CD4-positive, alpha-beta memory T cell (primary cell): ENCODE data around the gene MFAP4. TPM values are rescaled to one million over a fixed set of nuclear protein-coding genes. Genes with fewer than 3 reads are reported as not detected.

Experiments used
- CTCF ChIA-PET: fragments of 350-600 bp; sonication (Branson Sonifier 250); formaldehyde crosslinking; loops from one replicate; lab custom pipeline; 2021; ENCODE audit warnings: inconsistent platforms; ENCODE audit not compliant: partially characterized antibody; lab: Charles Lee
- POLR2A ChIA-PET: fragments of 350-600 bp; sonication (Branson Sonifier 250); formaldehyde crosslinking; loops from one replicate; lab custom pipeline; 2021; ENCODE audit not compliant: partially characterized antibody; lab: Charles Lee
- DNase-seq, 5 donors: peaks; one replicate each; pipeline versions ENCODE4 v3.0.0 to v3.0.0-alpha.2; 2020 to 2022; ENCODE audit warnings: mixed read lengths in 1 of 5
- H3K27ac ChIP-seq: one replicate; pipeline ENCODE4 v1.7.0; 2013; ENCODE audit warnings: low read depth, low read length
- H3K27me3 ChIP-seq: 2 replicates; pipeline ENCODE4 v1.7.0; 2013; ENCODE audit warnings: mild to moderate bottlenecking, low read length, moderate library complexity; ENCODE audit not compliant: insufficient read depth
- H3K36me3 ChIP-seq: 2 replicates; pipeline ENCODE4 v1.7.0; 2013; ENCODE audit warnings: mild to moderate bottlenecking, low read length, moderate library complexity; ENCODE audit not compliant: insufficient read depth
- H3K4me1 ChIP-seq: 2 replicates; pipeline ENCODE4 v1.7.0; 2013; ENCODE audit warnings: mild to moderate bottlenecking, low read length, moderate library complexity; ENCODE audit not compliant: insufficient read depth
- H3K4me3 ChIP-seq, 2 donors: one replicate each; pipeline ENCODE4 v1.7.0; 2013; ENCODE audit warnings: low read length in 2 of 2, mild to moderate bottlenecking in 1 of 2
- H3K9me3 ChIP-seq, 2 donors: one replicate each; pipeline ENCODE4 v1.7.0; 2013; ENCODE audit warnings: low read length in 2 of 2, control low read depth in 1 of 2; ENCODE audit not compliant: control insufficient read depth in 1 of 2
- H3K27ac Mint-ChIP-seq, 7 donors: one replicate each; pipeline ENCODE4 v1.8.0; 2020 to 2021; ENCODE audit warnings: mixed read lengths in 7 of 7, mild to moderate bottlenecking in 6 of 7, inconsistent platforms in 3 of 7, moderate library complexity in 3 of 7
- H3K27me3 Mint-ChIP-seq, 2 donors: one replicate each; pipeline ENCODE4 v1.8.0; 2020 to 2021; ENCODE audit warnings: mixed read lengths in 2 of 2
- H3K36me3 Mint-ChIP-seq, 2 donors: one replicate each; pipeline ENCODE4 v1.8.0; 2020 to 2021; ENCODE audit warnings: mixed read lengths in 2 of 2, inconsistent platforms in 1 of 2, mild to moderate bottlenecking in 1 of 2
- H3K4me1 Mint-ChIP-seq, 4 donors: one replicate each; pipeline ENCODE4 v1.8.0; 2020 to 2021; ENCODE audit warnings: mixed read lengths in 4 of 4, mild to moderate bottlenecking in 1 of 4
- H3K4me3 Mint-ChIP-seq, 8 donors: one replicate each; pipeline ENCODE4 v1.8.0; 2020 to 2021; ENCODE audit warnings: mixed read lengths in 8 of 8, mild to moderate bottlenecking in 7 of 8, moderate library complexity in 6 of 8, inconsistent platforms in 3 of 8
- H3K9me3 Mint-ChIP-seq, 8 donors: one replicate each; pipeline ENCODE4 v1.8.0; 2020 to 2021; ENCODE audit warnings: mixed read lengths in 8 of 8, mild to moderate bottlenecking in 5 of 8, inconsistent platforms in 3 of 8, moderate library complexity in 1 of 8
- intact Hi-C: fragments of 100-400 bp; cut with micrococcal nuclease; formaldehyde crosslinking; loops from one replicate; pipeline ENCODE4 v1.15.1; 2023
- polyA plus RNA-seq, 2 donors: library from polyadenylated mRNA; unstranded; fragments of 300-500 nt; fragmentation: Illumina TruSeq; gene quantifications; one replicate each; pipeline ENCODE4 v1.2.3, GENCODE V29; 2021
- total RNA-seq, 2 experiments: library from RNA; stranded (reverse); gene quantifications; one replicate each; pipeline ENCODE4 v1.2.3, GENCODE V29; 2021

MFAP4 gene
- total and polyA plus RNA-seq, 4 experiments from 2014 or later, result not detected

DNA sequence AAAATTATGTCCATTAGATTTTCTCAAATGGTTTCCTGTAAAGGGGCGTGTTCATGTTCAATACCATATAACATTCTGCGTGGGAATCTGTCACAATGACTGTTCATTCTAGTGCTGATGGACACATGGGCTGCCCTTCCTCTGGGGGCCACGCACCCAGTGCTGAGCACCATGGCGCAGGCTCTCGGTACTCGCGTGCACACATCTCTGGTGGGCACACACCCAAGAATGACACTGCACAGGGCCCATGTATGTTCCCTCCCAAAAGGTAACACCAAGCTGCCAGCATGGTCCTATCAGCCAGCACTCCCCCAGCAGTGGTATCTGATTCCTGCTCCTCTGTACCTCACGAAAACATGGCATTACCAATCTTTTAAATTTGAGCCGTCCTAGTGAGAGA, 38.2 kb downstream of the MFAP4 start:
- Mint-ChIP-seq H3K36me3 (no peaks in the 10 kb centered on the region), H3K27me3 (no peaks in the 10 kb centered on the region), H3K9me3 (no peaks in the 10 kb centered on the region), H3K4me3 (no peak overlapping the region), H3K4me1 (no peaks in the 10 kb centered on the region), H3K27ac (no peak overlapping the region)
- no peaks in the 10 kb centered on the region for H3K4me1 ChIP-seq
- no peaks in the 10 kb centered on the region for H3K9me3 ChIP-seq
- no peaks in the 10 kb centered on the region for H3K36me3 ChIP-seq
- H3K27ac ChIP-seq, result no peak overlapping the region
- no peak overlapping the region for H3K4me3 ChIP-seq
- no peaks in the 10 kb centered on the region for H3K27me3 ChIP-seq
- ChIA-PET CTCF (interaction anchor here (1.8 kb wide), 1 partner anchor 14 kb away, joined by 8 read pairs; the partner anchor contains the start of gene B9D1), POLR2A (no interaction called here)
- intact Hi-C loops, result no loop called here
- no peak for DNase-seq

DNA sequence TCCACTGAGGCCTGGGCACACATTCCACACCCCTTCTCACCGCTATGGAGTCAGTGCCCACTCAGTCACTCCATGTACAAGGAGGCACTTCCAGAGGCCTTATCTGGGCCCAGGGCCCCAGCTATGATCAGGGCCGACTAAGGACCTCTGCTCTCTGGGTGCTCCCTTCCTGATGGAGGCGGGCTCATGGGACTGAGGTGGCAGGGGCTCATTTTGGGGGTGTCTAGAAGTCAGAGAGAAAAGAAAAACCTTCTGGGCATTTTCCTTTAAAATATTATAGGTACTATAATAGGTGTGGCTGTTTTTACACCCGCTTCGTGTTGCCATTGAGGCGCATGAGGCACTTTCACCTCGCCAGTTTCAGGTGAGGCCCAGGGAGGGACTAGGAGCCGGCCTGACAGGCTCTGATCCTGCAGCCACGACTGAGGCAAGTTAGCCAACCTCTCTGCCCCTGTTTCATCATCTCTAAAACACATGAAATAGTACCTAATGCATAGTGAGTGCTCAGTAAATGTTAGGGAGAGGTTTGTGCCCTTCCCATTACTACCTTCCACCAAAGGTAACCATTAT, 38.8 kb downstream of the MFAP4 start:
- Mint-ChIP-seq H3K27me3 (no peaks in the 10 kb centered on the region), H3K36me3 (no peaks in the 10 kb centered on the region), H3K27ac (no peak overlapping the region), H3K4me1 (no peaks in the 10 kb centered on the region), H3K9me3 (no peaks in the 10 kb centered on the region), H3K4me3 (no peak overlapping the region)
- H3K27me3 ChIP-seq, result no peaks in the 10 kb centered on the region
- H3K4me1 ChIP-seq, result no peaks in the 10 kb centered on the region
- no peaks in the 10 kb centered on the region for H3K9me3 ChIP-seq
- H3K36me3 ChIP-seq, result no peaks in the 10 kb centered on the region
- ChIA-PET POLR2A (no interaction called here), CTCF (no interaction called here)
- H3K4me3 ChIP-seq, result no peak overlapping the region
- intact Hi-C loops, result no loop called here
- H3K27ac ChIP-seq, result no peak overlapping the region
- DNase-seq, result no peak

DNA sequence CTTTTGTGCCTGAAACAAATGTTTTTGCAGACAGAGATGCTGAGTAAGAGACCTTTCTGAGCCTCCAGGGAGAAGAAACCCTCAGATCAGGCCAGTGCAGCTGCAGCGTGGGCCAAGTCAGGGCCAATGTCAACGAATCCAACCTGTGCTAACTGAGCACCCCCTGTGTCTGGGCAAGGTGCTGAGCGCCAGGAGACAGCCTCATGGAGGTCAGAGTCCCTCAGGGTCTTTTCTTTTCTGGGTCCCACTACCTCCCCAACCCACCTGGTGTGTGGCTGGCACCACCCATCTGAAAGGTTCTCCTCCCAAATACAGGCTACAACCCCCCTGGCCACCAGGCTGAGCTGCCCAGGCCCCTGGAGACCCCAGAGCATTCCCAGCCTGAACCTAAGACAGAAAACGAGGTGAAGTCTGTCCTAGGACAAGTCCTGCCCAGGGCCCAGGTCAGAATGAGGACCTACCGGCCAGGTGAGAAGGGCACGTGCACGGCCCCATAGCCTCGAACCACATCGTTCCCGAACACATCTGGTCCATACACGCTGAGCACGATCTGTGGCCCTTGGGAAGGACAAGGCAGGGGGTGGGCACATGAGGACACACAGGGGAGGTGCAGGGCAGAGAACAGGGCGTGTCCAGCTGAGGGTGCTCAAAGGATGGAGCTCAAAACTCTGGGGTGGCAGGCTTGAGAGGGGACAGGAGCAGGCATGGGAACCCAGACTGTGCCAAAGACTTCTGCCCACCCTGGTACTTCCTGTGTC, 39.5 kb downstream of the MFAP4 start:
- H3K4me3 Mint-ChIP-seq, result no peak overlapping the region
- no peak for DNase-seq
- Histone ChIP-seq H3K27ac (no peak overlapping the region), H3K4me3 (no peak overlapping the region), H3K27me3 (no peaks in the 10 kb centered on the region), H3K9me3 (no peaks in the 10 kb centered on the region), H3K4me1 (no peaks in the 10 kb centered on the region), H3K36me3 (no peaks in the 10 kb centered on the region)
- no peaks in the 10 kb centered on the region for H3K36me3 Mint-ChIP-seq
- POLR2A ChIA-PET, result no interaction called here
- no peaks in the 10 kb centered on the region for H3K27me3 Mint-ChIP-seq
- intact Hi-C loops, result no loop called here
- no peaks in the 10 kb centered on the region for H3K4me1 Mint-ChIP-seq
- CTCF ChIA-PET, result no interaction called here
- H3K9me3 Mint-ChIP-seq, result no peaks in the 10 kb centered on the region
- H3K27ac Mint-ChIP-seq, result no peak overlapping the region

DNA sequence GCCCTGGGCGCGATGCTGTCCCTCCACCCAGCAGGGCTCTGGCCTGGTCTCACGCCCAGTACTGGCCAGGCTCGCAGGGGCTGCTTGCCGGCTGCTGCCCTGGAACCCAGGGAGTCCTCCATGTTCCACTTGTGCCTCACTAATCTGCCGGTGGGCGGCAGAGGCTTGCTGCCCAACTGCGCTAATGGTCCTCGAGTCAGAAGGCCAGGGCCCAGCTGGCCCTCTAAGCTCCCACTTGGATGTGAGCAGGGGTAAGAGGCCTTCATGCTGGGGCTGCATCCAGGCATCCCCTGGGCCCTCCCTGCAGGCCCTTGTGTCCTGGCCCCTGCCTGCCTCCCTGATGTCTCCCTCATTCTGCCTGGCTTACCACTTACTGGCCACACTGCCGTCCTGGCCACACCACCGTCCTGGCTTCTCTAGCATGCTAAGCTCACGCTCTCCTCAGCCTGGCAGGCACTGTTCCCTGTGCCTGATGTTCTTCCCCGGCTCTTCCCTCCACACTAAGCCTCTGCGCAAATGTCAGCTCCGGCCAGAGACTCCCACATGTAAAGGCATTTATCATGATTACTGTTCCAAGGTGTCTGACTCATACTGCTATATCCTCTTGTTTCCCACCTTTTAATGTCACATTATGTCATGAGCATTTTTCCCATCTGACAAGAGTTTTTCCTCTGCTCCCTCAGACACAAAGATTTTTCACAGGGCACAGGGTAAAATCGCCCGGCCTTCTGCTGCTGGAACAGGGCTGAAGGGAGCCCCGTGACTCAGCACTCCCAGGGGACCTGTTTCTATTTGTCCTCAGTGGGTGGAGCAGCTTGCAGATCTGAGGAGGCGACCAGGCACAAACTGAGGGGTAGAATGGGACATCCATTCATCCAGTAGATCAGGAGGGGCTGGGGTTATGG, 40.4 kb downstream of the MFAP4 start:
- H3K9me3 Mint-ChIP-seq, result no peaks in the 10 kb centered on the region
- Histone ChIP-seq H3K4me1 (no peaks in the 10 kb centered on the region), H3K27me3 (no peaks in the 10 kb centered on the region), H3K9me3 (no peaks in the 10 kb centered on the region), H3K4me3 (no peak overlapping the region), H3K36me3 (no peaks in the 10 kb centered on the region), H3K27ac (no peak overlapping the region)
- H3K27me3 Mint-ChIP-seq, result peaks cover 0 to 2% of the 10 kb centered on the region in 2 donors
- ChIA-PET CTCF (no interaction called here), POLR2A (no interaction called here)
- no peak overlapping the region for H3K4me3 Mint-ChIP-seq
- no peaks in the 10 kb centered on the region for H3K4me1 Mint-ChIP-seq
- DNase-seq, result no peak
- H3K27ac Mint-ChIP-seq, result no peak overlapping the region
- no peaks in the 10 kb centered on the region for H3K36me3 Mint-ChIP-seq
- intact Hi-C loops, result no loop called here

DNA sequence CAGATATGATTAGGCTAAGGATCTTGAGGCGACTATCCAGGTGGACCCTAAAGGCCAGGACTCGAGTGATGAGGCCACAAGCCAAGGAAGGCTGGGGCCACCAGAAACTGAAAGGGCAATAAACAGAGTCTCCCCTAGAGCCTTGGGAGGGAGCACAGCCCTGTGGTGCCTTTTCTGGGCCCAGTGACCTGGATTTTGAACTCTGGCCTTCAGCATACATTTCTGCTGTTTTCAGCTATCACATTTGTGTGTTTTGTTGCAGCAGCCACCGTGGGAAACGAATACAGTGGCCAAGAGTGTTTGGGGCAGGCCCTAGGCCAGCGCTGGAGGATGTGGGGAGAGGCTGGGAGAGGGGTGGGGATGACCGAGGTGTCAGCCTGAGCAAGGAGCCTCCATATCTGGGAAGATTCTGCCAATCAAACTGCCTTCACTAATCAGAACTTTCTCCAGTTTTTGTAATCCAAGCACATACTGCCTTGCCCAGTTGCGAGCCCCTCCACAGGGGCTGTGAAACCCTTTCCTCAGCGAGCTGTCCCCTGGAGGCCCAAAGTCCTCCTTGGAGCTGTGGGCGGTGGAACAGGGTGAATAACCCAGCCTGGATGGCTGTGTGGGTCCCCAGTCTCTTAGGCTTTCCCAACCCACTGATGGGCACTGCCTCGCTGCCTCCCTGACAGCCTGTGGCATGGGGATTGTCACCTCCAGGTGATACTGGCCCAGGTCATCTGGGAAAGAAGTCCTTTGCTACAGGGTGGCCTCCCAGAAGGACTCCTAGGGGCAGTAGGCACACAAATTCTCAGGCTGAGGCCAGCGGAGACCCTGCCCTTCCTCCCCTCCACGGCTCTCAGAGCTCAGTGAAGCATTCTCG, 41.3 kb downstream of the MFAP4 start:
- no peaks in the 10 kb centered on the region for H3K36me3 ChIP-seq
- DNase-seq, result no peak
- ChIA-PET POLR2A (no interaction called here), CTCF (no interaction called here)
- Mint-ChIP-seq H3K4me3 (no peak overlapping the region), H3K27ac (no peak overlapping the region), H3K36me3 (no peaks in the 10 kb centered on the region), H3K27me3 (peaks cover 0 to 10% of the 10 kb centered on the region in 2 donors), H3K4me1 (no peaks in the 10 kb centered on the region), H3K9me3 (no peaks in the 10 kb centered on the region)
- H3K27me3 ChIP-seq, result no peaks in the 10 kb centered on the region
- no peaks in the 10 kb centered on the region for H3K9me3 ChIP-seq
- intact Hi-C loops, result no loop called here
- H3K4me1 ChIP-seq, result no peaks in the 10 kb centered on the region
- no peak overlapping the region for H3K27ac ChIP-seq
- no peak overlapping the region for H3K4me3 ChIP-seq

DNA sequence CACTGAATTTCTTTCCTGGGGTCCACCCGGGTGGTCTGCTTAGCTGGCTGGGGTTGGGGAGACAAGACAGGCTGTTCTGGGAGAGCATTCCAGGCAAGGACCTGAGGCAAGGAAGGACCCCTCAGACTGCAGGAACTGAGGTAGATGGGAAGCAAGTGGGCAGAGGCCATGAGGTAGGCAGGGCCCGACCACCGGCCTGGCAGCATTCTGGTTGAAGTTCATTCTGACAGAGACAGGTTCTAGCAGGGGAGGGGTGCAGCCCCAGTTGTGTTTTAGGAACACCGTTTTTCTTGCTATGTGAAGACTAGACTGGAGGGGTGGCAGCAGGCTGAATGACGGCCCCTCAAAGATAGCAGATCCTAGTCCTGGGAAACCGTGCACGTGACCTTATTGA, 41.9 kb downstream of the MFAP4 start:
- H3K9me3 ChIP-seq, result no peaks in the 10 kb centered on the region
- H3K4me1 ChIP-seq, result no peaks in the 10 kb centered on the region
- Mint-ChIP-seq H3K4me3 (no peak overlapping the region), H3K27ac (no peak overlapping the region), H3K36me3 (no peaks in the 10 kb centered on the region), H3K27me3 (peaks cover 0 to 10% of the 10 kb centered on the region in 2 donors), H3K9me3 (no peaks in the 10 kb centered on the region), H3K4me1 (no peaks in the 10 kb centered on the region)
- ChIA-PET CTCF (no interaction called here), POLR2A (no interaction called here)
- no peak overlapping the region for H3K27ac ChIP-seq
- H3K4me3 ChIP-seq, result no peak overlapping the region
- DNase-seq, result no peak
- intact Hi-C loops, result no loop called here
- H3K27me3 ChIP-seq, result no peaks in the 10 kb centered on the region
- no peaks in the 10 kb centered on the region for H3K36me3 ChIP-seq
